Sciatic nerve (tissue), 2 donors: ENCODE data around the gene ARHGEF33. TPM values are rescaled to one million over a fixed set of nuclear protein-coding genes. Genes with fewer than 3 reads are reported as not detected.

Experiments used
- ATAC-seq: fragments of 200-7000 bp; cut with Tn5 transposase; one replicate; pipeline ENCODE4 v1.9.1; 2020; ENCODE audit warnings: mild to moderate bottlenecking, moderate library complexity
- DNase-seq: peaks from one replicate; pipeline ENCODE4 v3.0.0-alpha.2; 2020; ENCODE audit warnings: low spot score
- intact Hi-C: fragments of 100-400 bp; cut with DNase I; formaldehyde crosslinking; loops from one replicate; pipeline ENCODE4 v1.14.2; 2022
- total RNA-seq: library from RNA; stranded (reverse); fragmentation: NEBNext Ultra II Directional; extraction: Animal tissue kit (Norgen Biotek cat#: 25700); gene quantifications from one replicate; pipeline ENCODE4 v1.2.1, GENCODE V29; 2021
- donor health status: DM: no; HTN: no; CAD: no.
- donor health status: DM: no; HTN: no; CAD: no.

The ARHGEF33 gene
- total RNA-seq, 1 donor from 2014 or later: 4.0 TPM

DNA sequence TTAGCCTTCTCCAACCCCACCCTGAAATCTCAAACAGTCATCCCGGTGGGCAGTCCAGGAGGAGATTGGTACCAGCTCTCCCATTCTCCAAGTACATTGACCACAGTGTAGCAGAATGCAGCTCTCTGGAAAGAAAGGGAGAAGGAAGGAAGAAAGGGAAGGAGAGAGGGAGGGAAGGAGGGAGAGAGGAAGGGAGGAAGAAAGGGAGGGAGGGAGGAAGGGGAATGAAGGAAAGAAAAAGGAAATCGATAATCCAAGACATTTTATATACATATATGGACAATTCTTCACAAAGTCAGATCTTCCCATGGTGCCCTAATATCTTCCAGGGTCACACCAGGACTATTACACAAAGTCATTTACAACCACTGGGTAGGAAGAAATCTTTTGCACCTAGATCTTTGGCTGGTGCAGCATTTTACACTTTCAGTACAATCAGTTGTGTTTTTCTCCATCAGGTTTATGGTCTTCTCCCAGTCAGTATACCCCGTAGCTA is 58.8 kb downstream of the ARHGEF33 start:
- intact Hi-C loops: no loop called here
- ATAC-seq (no peak), DNase-seq (no peak)

DNA sequence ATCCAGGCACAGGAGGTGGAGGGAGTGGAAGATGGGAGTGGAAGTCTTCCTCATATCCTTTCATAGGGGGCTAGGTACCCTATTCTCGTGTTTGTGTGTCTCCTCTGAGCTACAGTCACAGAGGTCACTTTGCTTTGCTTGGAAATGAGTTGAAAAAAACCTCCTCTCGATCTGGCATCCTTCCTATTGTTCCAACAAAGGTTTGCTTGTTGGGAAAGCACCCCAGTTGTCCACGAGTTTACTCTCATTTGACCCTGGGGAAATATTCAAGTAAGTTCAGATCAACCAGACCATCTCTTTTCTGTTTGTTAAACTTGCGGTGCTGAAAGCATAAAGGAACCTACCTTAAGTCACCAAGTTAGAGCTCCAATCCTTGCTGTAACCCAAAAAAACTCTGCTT is 59.3 kb downstream of the ARHGEF33 start:
- DNase-seq (no peak), ATAC-seq (peak; percentile 65)
- intact Hi-C loops: no loop called here

DNA sequence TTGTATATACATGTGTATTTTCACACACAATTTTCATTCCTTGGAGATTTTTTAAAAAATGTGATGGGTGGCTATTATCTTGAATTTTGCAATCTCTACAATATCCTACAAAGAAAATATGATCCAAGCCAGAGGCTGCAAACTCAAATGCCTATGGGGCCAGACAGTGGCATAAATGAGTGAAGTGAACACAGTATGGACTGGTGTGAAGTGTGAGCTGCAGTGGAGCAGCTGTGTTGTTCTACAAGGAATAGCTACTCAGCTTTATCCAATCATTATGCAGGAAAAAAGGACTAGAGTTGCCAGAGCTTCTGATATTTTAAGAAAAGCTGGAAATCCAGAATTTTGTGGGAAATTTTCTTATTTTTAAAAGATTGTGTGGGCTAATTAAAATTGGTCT is 62.1 kb downstream of the ARHGEF33 start:
- no peak for DNase-seq
- intact Hi-C loops: no loop called here
- ATAC-seq: no peak

DNA sequence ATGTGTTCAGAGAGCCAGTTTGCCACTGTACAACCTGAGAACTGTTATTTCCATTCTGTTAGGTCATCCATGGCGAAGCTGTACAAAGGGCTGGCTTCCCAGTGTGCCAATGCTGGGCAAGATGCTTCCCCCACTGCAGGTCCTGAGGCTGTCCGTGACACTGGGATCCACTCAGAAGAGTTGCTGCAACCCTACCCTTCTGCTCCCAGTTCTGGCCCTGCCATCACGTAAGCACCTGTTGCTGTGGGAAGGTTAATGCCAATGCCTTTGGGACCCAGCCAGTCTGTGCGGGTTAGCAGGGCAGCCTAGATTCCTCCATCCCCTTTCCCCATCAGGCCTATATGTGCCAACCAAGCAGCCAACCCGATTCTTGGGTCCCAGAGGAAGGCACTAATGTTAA is 68.3 kb downstream of the ARHGEF33 start:
- ATAC-seq: no peak
- no peak for DNase-seq
- intact Hi-C loops: no loop called here

DNA sequence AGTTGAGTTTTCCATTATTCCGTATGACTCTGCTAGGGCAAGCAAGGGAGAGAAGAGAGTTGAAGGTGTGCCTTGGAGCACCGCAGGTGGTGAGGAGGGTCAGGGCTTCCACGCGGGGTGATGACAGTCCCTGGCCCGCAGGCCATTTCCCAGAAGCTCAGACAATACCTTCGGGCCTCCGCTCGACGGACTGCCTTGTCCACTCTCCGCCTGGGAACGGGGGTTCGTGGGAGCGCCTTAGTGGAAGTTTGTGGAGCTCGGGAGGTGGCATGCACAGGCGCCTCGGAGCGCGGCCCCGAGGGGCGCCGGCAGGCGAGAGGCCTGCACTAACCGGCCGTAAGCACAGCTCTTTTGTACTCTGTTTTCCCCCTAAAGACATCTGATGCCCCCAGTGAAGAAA is 69.8 kb downstream of the ARHGEF33 start:
- intact Hi-C loops: no loop called here
- DNase-seq: no peak
- no peak for ATAC-seq

DNA sequence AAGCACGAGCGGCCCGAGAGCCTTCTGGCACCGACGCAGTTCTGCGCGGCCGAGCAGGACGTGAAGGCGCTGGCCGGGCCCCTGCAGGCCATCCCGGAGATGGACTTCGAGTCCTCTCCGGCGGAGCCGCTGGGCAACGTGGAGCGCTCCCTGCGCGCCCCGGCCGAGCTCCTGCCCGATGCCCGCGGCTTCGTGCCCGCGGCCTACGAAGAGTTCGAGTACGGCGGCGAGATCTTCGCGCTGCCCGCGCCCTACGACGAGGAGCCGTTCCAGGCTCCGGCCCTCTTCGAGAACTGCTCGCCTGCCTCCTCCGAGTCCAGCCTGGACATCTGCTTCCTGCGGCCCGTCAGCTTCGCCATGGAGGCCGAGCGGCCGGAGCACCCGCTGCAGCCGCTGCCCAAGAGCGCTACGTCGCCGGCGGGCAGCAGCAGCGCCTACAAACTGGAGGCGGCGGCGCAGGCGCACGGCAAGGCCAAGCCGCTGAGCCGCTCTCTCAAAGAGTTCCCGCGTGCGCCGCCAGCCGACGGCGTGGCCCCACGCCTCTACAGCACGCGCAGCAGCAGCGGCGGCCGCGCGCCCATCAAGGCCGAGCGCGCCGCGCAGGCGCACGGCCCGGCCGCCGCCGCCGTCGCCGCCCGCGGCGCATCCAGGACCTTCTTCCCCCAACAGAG is 70.4 kb downstream of the ARHGEF33 start:
- peak; percentile 84 for DNase-seq
- intact Hi-C loops: no loop called here
- ATAC-seq: peak; percentile 98

DNA sequence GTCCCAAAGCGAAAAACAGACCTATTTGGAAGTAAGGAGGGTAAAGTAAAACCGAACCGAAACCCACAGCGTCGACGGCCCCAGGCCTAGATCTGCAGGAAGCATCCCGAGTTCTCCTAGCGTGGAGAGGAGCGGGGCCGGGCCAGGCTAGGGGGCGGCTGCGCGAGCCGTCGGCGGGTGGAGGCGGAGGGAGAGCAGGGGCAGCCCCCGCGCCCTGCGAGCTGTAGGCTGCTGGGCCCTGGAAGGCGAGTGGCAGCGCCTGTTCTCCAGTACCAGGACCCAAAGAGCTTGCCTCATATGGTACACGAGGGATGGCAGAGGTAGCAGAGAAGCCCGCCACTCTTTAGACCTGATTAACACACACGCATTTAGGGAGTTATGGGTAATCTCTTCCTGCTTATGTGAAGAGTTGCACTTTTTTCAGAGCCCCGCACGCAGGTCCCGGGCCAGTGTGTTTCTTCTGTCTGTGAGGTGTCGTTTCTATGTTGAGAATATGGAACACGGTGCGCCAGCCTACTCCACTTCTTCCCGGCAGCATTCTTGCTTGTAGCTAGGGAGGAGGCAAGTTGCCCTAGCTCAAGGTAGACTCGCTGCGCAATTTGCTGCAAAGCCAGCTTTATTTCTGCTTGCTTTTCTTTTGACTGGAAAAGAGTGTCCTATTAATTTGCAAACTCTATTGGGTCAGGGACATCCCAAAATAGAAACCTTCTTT is 71.1 kb downstream of the ARHGEF33 start:
- ATAC-seq (peak; percentile 34), DNase-seq (no peak)
- intact Hi-C loops: no loop called here

DNA sequence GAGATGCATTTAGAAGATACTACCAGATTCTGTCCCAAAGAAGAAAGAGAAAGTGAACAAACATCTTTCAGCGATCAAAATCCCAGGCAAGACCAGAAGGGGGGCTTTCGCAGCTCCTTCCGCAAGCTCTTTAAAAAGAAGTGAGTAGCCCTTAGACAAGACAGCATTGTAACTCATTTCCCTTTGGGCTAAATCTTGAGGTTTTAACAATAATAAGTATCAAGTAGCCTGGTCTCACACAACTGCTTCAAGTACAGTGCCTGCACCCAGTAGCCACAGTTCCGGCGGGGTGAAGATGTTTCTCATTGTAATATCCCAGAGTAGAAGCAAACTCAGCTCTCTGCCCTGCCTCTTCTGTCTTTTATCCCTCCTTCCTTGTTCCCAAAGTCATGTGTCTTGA is 76.3 kb downstream of the ARHGEF33 start:
- intact Hi-C loops: no loop called here
- ATAC-seq: no peak
- no peak for DNase-seq

DNA sequence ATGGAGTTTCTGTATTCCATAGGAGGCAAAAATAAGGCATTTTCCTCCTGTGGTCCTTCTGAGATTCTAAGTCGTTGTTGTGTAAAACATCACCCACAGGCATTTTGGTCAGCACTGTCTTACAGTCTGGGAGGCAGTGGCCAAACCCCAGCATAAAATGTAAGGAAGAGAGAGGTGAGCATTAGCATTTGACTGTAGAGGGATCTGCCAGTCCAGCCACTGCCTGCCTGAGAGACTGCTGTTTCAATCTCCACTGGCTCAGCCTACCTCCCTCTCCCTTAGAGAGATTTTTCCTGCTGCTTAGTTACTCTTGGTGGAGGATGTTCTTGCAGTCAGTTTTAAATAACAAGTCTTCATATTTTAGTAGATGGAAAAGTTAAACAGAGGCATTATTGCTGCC is 77.0 kb downstream of the ARHGEF33 start:
- intact Hi-C loops: no loop called here
- DNase-seq (no peak), ATAC-seq (no peak)

DNA sequence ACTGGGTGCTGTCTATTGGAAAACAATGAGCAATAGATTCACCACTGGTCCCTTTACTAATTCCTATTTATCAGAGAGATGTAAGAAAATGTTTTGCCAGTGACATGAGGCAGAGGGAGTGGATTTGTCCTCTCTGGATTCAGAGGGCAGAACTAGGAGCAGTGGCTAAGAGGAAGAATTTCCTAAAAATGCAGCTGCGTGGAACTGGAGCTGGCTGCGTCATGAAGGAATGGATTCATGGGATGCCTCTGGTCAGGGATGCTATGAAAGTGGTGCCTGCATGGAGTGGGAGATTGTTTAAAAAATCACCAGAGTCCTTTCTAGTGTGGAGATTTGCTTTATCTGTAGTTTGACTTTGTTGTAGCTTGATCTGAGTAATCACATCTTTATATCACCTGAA is 78.3 kb downstream of the ARHGEF33 start:
- intact Hi-C loops: no loop called here
- no peak for ATAC-seq
- no peak for DNase-seq

DNA sequence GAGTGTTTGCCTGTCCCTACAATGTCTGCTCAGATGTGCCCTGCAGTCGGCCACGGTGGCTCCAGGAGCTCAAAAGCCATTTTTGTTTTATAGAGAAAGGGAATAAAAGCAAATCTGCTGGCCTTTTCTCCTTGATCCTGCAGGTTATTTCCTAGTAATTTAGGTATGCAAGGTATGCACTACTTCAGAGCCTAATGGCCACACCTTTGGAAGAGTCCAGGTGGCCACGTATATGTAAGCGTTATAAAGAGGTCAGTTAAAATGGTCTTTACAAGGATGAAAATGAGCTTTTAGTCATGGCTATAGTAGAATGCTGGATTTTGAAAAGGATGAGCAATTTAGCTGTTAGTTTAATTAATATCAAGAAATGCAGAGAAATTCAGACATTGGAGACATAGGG is 81.7 kb downstream of the ARHGEF33 start:
- ATAC-seq: no peak
- no peak for DNase-seq
- intact Hi-C loops: no loop called here

DNA sequence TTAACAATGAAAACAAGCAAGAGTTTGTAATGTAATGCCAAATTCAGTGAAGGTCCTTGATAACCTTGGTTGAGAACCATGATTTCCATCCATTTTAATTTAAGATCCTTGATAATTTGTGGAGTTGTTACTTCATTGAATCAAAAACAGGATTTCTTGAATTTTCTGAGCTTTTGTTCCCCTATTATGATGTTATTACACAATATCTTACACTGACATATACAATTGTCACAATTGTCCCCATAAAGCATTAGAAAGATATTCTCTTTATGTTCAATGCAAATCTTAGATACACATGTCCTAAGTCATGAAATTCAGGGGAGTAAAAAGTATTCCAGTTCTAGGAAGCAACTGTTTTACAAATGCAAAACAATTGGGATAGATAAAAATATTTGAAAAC is 83.6 kb downstream of the ARHGEF33 start:
- no peak for DNase-seq
- intact Hi-C loops: no loop called here
- no peak for ATAC-seq

DNA sequence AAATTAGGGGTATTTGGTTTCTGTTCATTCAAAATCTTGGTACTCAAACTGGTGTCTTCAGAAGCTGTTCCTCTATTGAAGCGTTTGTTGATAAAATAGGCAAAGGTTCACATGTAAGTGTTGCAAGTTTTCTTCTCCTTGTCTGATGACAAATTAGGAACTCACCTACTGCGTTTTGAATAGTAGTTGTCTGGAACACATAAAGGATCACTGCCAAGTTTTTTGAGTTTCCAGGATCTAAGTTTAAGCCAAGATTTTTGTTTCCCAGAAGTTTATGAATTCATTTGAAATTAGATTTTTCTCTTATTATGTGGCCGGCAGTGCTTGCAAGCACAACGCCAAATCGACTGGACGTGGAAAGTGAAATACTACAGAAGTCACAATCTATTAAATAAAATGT is 85.4 kb downstream of the ARHGEF33 start:
- intact Hi-C loops: no loop called here
- DNase-seq (no peak), ATAC-seq (no peak)

DNA sequence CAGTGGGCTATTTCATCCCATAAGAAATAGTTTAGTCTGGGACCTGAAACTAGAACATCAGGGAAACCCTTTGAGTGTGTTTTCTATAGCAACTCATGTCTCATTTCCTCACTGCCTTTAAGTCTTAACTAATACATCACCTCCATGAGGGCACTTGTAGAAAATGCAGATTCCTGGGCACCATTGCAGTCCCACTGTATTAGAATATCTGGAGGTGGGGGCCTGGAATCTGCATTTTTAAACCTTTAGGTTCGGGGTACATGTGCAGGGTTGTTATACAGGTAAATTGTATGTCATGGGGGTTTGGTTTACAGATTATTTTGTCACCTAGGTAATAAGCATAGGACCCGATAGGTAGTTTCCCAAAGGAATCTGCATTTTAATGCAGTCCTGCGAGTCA is 87.4 kb downstream of the ARHGEF33 start:
- ATAC-seq (no peak), DNase-seq (no peak)
- intact Hi-C loops: no loop called here

DNA sequence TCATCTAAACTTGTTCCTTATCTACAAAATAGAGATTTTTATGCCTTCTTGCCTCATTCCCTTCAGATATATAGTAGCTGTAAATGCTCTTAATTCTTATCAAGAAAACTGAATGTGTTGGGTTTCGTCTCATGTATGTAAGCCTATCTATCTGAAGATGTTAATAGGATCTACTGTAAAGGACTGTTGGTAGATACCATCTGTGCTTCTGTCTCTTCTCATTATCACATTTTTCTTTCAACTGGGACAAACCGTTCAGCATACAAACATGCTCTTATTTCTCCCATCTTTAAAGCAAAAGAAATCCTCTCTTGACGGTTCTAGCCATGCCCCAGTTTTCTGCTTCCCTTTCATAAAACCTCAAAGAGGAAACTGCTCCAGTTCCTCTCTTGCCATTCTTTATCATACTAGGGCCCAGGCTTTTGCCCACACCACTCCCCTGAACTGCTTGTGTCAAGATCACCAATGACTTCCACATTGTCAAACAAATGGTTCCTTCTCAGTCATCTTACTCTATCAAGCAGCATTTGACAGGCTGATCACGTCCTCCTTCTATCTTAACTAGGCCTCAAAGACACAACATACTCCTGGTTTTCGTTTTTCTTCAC is 88.7 kb downstream of the ARHGEF33 start:
- intact Hi-C loops: no loop called here

DNA sequence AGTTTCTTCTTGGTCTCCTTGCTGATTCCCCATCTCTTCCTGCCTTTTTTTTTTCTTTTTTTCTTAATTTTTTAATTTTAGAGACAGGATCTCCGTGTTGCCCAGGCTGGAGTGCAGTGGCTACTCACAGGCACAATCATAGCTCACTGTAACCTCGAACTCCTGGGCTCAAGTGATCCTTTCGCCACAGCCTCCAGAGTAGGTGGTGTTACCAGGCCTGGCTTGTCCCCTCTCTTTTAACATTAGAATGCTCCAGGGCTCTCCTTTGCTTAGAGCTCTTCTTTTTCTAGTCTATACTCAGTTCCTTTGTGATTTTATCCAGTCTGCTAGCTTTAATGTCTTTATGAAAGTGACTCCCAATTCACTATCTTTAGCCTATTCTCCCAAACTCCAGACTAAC is 89.2 kb downstream of the ARHGEF33 start:
- DNase-seq: no peak
- ATAC-seq: no peak
- intact Hi-C loops: no loop called here

More for the DNA sequence above, 88.7 kb downstream of the ARHGEF33 start:
- DNase-seq (no peak), ATAC-seq (no peak)

DNA sequence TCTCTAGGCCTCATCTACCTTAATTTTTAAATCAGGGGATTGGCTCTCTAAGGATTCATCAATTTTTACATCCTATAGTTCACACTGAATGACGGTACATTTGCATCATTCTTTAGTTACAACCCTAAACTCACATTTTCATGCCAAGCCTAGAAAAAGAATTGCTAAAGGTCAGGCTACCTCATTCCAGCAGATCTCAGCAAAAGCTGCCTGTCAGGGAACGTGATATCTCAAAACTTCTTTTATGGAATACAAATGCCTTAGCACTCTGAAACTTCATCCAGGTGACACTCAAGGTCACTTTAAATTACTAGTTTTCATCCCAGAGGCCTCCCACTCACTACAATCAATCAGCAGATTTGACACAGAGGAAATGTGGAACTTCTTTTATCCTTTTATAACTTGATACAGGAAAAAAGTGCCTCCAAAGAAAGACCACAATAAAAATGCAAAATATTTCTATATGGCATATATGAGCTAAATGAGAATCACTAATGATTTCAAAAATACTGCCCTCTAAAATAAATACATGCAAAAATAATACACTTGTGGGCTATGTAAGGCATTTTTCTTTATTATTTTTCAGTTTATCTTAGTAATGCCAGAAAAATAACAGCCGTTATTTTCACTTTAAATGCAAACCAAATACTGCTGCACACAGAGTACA is 91.5 kb downstream of the ARHGEF33 start:
- DNase-seq (no peak), ATAC-seq (no peak)

DNA sequence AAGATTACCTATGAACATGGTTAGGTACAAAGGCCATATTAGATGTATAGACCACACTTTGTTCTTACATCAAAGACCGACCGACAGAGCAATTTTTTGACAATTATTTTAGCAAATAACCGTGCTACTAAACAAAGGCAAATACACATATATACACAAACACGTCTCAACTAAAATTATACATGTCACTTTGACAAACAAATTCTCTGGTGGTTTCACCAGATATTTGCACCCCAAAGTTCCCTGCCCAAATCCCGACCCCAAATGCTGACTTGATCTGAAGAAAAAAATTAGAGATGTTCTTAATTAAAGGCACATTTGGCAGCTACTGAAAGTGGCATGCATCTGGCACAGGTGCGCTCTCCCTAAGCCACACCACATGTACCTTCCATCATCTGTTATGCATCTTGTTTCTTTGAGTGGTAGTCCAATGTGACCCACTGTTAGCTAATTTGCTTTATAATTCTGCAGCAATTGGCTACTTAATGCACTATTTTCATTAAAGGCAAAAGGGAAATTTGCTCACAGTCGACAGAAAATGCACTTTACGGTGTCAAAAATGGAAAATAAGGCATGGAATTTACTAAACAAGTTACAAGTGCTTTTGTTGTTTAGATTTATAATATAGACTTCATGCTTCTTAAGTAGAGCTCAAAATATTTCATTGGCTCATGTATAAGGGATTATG is 92.1 kb downstream of the ARHGEF33 start:
- ATAC-seq (no peak), DNase-seq (no peak)
- intact Hi-C loops: no loop called here

More for the DNA sequence above, 91.5 kb downstream of the ARHGEF33 start:
- intact Hi-C loops: no loop called here

DNA sequence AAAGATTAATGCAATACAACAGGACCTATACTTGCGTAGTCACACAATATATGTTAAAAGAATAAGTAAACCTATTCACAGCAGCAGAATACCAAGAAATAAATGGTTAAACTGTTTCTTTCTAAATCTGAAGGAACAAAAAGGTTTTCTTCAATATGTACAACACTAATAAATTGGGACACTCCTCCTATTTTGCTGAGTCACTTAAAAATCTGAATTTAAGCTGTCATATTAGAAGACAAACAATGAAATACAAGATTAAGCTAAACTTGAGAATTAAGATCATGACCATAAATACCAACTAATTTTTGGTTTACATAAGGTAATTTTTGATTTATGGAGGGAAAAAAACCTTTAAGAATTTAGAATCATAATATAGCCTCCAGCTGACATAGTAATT is 92.8 kb downstream of the ARHGEF33 start:
- no peak for ATAC-seq
- intact Hi-C loops: no loop called here
- DNase-seq: no peak
